MM.1S (cell line): Measurements from ENCODE around the gene WNT2.

Source experiments
- DNase-seq: peaks from one replicate; pipeline ENCODE4 v3.0.0-alpha.2; 2015
- H2AFZ ChIP-seq: fragments of 300-600 bp; sonication (generic); 2 replicates; pipeline ENCODE4 v1.6.0; 2016; ENCODE audit warnings: antibody characterized with exemption, low read length
- H3F3A ChIP-seq: fragments of 300-600 bp; sonication (generic); 2 replicates; pipeline ENCODE4 v1.6.1; 2016; ENCODE audit warnings: mild to moderate bottlenecking, antibody characterized with exemption, low read length, moderate library complexity, mixed read lengths; ENCODE audit not compliant: insufficient read depth
- H3K27ac ChIP-seq: fragments of 300-600 bp; sonication (generic); 2 replicates; pipeline ENCODE4 v1.5.1; 2016; ENCODE audit warnings: mild to moderate bottlenecking, low read length
- H3K27me3 ChIP-seq: fragments of 300-600 bp; sonication (generic); replicated peaks from 2 replicates; pipeline ENCODE4 v1.6.0; 2016; ENCODE audit warnings: low read length; ENCODE audit not compliant: insufficient read depth
- H3K36me3 ChIP-seq: fragments of 300-600 bp; sonication (generic); replicated peaks from 2 replicates; pipeline ENCODE4 v1.6.1; 2016; ENCODE audit warnings: mild to moderate bottlenecking, low read length, mixed read lengths; ENCODE audit not compliant: insufficient read depth
- H3K4me1 ChIP-seq: fragments of 300-600 bp; sonication (generic); 2 replicates; pipeline ENCODE4 v1.6.1; 2016; ENCODE audit warnings: low read length, mixed read lengths
- H3K4me2 ChIP-seq: fragments of 300-600 bp; sonication (generic); 2 replicates; pipeline ENCODE4 v1.6.0; 2016; ENCODE audit warnings: low read depth, low read length
- H3K4me3 ChIP-seq: fragments of 300-600 bp; sonication (generic); 2 replicates; pipeline ENCODE4 v1.5.1; 2016; ENCODE audit warnings: low read length, mixed read lengths
- H3K79me2 ChIP-seq: fragments of 300-600 bp; sonication (generic); 2 replicates; pipeline ENCODE4 v1.6.1; 2016; ENCODE audit warnings: mixed run types, low read length, mixed read lengths
- H3K9ac ChIP-seq: fragments of 300-600 bp; sonication (generic); 2 replicates; pipeline ENCODE4 v1.6.1; 2016; ENCODE audit warnings: low read length, mixed read lengths
- H3K9me2 ChIP-seq: fragments of 300-600 bp; sonication (generic); replicated peaks from 2 replicates; pipeline ENCODE4 v1.6.1; 2016; ENCODE audit warnings: mild to moderate bottlenecking, low read length, mixed read lengths; ENCODE audit not compliant: insufficient read depth
- H3K9me3 ChIP-seq: fragments of 300-600 bp; sonication (generic); replicated peaks from 2 replicates; pipeline ENCODE4 v1.6.1; 2016; ENCODE audit warnings: mild to moderate bottlenecking, low read length, mixed read lengths; ENCODE audit not compliant: insufficient read depth
- H4K20me1 ChIP-seq: fragments of 300-600 bp; sonication (generic); 2 replicates; pipeline ENCODE4 v1.6.1; 2016; ENCODE audit warnings: mild to moderate bottlenecking, low read length, moderate library complexity, mixed read lengths; ENCODE audit not compliant: insufficient read depth
- CTCF ChIP-seq: fragments of 300-600 bp; sonication (generic); IDR thresholded peaks from 2 replicates; pipeline ENCODE4 v1.5.1; 2016; ENCODE audit warnings: antibody characterized with exemption, low read length, mixed read lengths
- EZH2 ChIP-seq: fragments of 300-600 bp; sonication (generic); optimal IDR thresholded peaks from 2 replicates; pipeline ENCODE3; 2017; ENCODE audit warnings: low read depth, mild to moderate bottlenecking, antibody characterized with exemption, low read length, mixed read lengths
- EZH2phosphoT487 ChIP-seq: fragments of 300-600 bp; sonication (generic); IDR thresholded peaks from 2 replicates; pipeline ENCODE4 v1.6.1; 2018; ENCODE audit warnings: antibody characterized with exemption, low read length

Gene WNT2

GRCh38 chr7:117319181-117319580, 3.7 kb downstream of the WNT2 start:
- Histone ChIP-seq H3K27me3 (no peaks in the 10 kb centered on the region), H3K9me2 (no peaks in the 10 kb centered on the region), H3K4me2 (no peak overlapping the region), H3K4me1 (no peaks in the 10 kb centered on the region), H3K9me3 (no peaks in the 10 kb centered on the region), H3K36me3 (no peaks in the 10 kb centered on the region), H2AFZ (no peak overlapping the region), H3F3A (no peaks in the 10 kb centered on the region), H3K4me3 (no peak overlapping the region), H4K20me1 (no peaks in the 10 kb centered on the region), H3K79me2 (no peaks in the 10 kb centered on the region), H3K27ac (no peak overlapping the region), H3K9ac (no peak overlapping the region)
- no peak for DNase-seq
- TF ChIP-seq EZH2phosphoT487 (no peak), EZH2 (no peak), CTCF (no peak)

GRCh38 chr7:117313582-117313981, 9.3 kb downstream of the WNT2 start:
- TF ChIP-seq EZH2phosphoT487 (no peak), CTCF (no peak), EZH2 (no peak)
- Histone ChIP-seq H3F3A (no peaks in the 10 kb centered on the region), H3K9me3 (no peaks in the 10 kb centered on the region), H3K9me2 (no peaks in the 10 kb centered on the region), H2AFZ (no peak overlapping the region), H3K9ac (no peak overlapping the region), H3K4me2 (no peak overlapping the region), H3K27me3 (no peaks in the 10 kb centered on the region), H3K4me1 (no peaks in the 10 kb centered on the region), H3K36me3 (no peaks in the 10 kb centered on the region), H3K79me2 (no peaks in the 10 kb centered on the region), H3K4me3 (no peak overlapping the region), H3K27ac (no peak overlapping the region), H4K20me1 (no peaks in the 10 kb centered on the region)
- DNase-seq, result no peak

- DNase-seq, result no peak
- Histone ChIP-seq H3K36me3 (no peaks in the 10 kb centered on the region), H3K4me2 (no peak overlapping the region), H2AFZ (no peak overlapping the region), H3K27ac (no peak overlapping the region), H3K9me2 (no peaks in the 10 kb centered on the region), H3K9ac (no peak overlapping the region), H3F3A (no peaks in the 10 kb centered on the region), H3K9me3 (no peaks in the 10 kb centered on the region), H3K4me3 (no peak overlapping the region), H4K20me1 (no peaks in the 10 kb centered on the region), H3K27me3 (no peaks in the 10 kb centered on the region), H3K79me2 (no peaks in the 10 kb centered on the region), H3K4me1 (no peaks in the 10 kb centered on the region)
- TF ChIP-seq CTCF (peak; percentile 42), EZH2 (no peak)
These were observed 10.0 kb downstream of the WNT2 start for GRCh38 chr7:117312593-117313580.
